Astrocyte (in vitro differentiated cells and primary cell): Measurements from ENCODE around the gene YAF2.

Experiments
- CTCF ChIP-seq: IDR thresholded peaks from 2 replicates; pipeline ENCODE4 v1.5.1; 2011; ENCODE audit warnings: low read depth, mild to moderate bottlenecking, inconsistent platforms, low read length, moderate library complexity; ENCODE audit not compliant: insufficient read depth
- EZH2 ChIP-seq: IDR thresholded peaks from 2 replicates; pipeline ENCODE4 v1.6.1; 2012; ENCODE audit warnings: mild to moderate bottlenecking, low read length, inconsistent platforms; ENCODE audit not compliant: insufficient read depth

DNA sequence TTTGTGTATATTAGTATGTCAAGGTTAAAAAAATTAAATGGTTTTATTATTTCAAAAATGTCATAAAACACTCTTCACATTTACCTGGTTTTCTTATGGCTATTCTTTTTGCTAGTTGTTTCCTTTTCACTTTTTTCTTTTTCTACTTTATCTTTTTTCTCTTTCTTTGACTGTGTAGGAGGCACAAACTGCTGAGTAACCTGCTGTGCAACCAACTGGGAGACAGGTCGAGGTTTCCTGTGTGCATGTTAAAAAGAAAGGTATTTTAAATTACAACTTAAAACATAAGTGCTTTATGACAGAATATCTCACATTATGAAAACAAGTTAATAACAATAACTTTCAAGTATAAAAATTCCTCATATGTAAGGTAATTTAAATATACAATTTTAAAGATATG lies 76.5 kb downstream of the YAF2 start:
- TF ChIP-seq CTCF = no peak
- TF ChIP-seq EZH2 = no peak
